GM12878 (cell line): ENCODE results near the gene PCCA. TPM values are rescaled to one million over a fixed set of nuclear protein-coding genes. Genes with fewer than 3 reads are reported as not detected.

Experiments used
- ATAC-seq: fragments of 200-7000 bp; cut with Tn5 transposase; 3 replicates; pipeline ENCODE4 v1.9.1; 2020; ENCODE audit warnings: mild to moderate bottlenecking, moderate library complexity
- BruUV-seq: library from RNA; stranded (reverse); fragments of 400-500 nt; replicated peaks from 2 replicates; lab custom pipeline; 2021; lab: Mats Ljungman, UMichigan
- CTCF ChIA-PET: fragments of 300-600 bp; sonication (Branson Sonifier 250); formaldehyde crosslinking; extraction: SDS; loops from one replicate; lab custom pipeline; 2021; ENCODE audit warnings: inconsistent platforms; lab: Yijun Ruan, JAX
- POLR2A ChIA-PET: fragments of 350-600 bp; formaldehyde crosslinking; extraction: SDS; loops from one replicate; lab custom pipeline; 2021; ENCODE audit warnings: inconsistent platforms; lab: Charles Lee
- RAD21 ChIA-PET: fragments of 300-600 bp; sonication (Branson Sonifier 250); formaldehyde crosslinking; loops from one replicate; lab custom pipeline; 2023; ENCODE audit warnings: antibody characterized with exemption; ENCODE audit not compliant: unreplicated experiment; lab: Charles Lee
- SMC1A ChIA-PET: fragments of 300-600 bp; sonication (Branson Sonifier 250); formaldehyde crosslinking; loops from one replicate; lab custom pipeline; 2023; ENCODE audit not compliant: unreplicated experiment, uncharacterized antibody; lab: Charles Lee
- DNase-seq: peaks from one replicate; pipeline ENCODE4 v3.0.0-alpha.2; 2011; ENCODE audit warnings: low read depth, low spot score
- FAIRE-seq: peaks from 3 replicates; lab custom pipeline; 2011; peaks lifted over from hg19 to GRCh38; lab: Jason Lieb, UNC
- H2AFZ ChIP-seq: 2 replicates; pipeline ENCODE4 v1.6.0; 2011; ENCODE audit warnings: low read depth, low read length, control low read depth; ENCODE audit not compliant: control insufficient read depth
- H3K27ac ChIP-seq: 2 replicates; pipeline ENCODE4 v1.5.1; 2011; ENCODE audit warnings: control low read depth; ENCODE audit not compliant: control insufficient read depth, insufficient read depth
- H3K27me3 ChIP-seq, 2 experiments: replicated peaks in 1 of 2; 2 replicates each; pipeline versions ENCODE4 v1.6.0 to v1.6.1; 2011; ENCODE audit warnings: low read length in 1 of 2; ENCODE audit not compliant: control insufficient read depth in 2 of 2, insufficient read depth in 2 of 2
- H3K36me3 ChIP-seq, 2 experiments: 2 replicates each; pipeline ENCODE4 v1.5.1; 2011; ENCODE audit warnings: low read length in 1 of 2; ENCODE audit not compliant: control insufficient read depth in 2 of 2, insufficient read depth in 2 of 2
- H3K4me1 ChIP-seq: 2 replicates; pipeline ENCODE4 v1.6.1; 2011; ENCODE audit warnings: mild to moderate bottlenecking, low read length, moderate library complexity, mixed read lengths; ENCODE audit not compliant: control insufficient read depth, insufficient read depth
- H3K4me2 ChIP-seq: 2 replicates; pipeline ENCODE4 v1.6.0; 2011; ENCODE audit warnings: control low read depth; ENCODE audit not compliant: control insufficient read depth, insufficient read depth
- H3K4me3 ChIP-seq: fragments of 200-600 bp; sonication (generic); 2 replicates; pipeline ENCODE4 v1.5.1; 2016
- H3K79me2 ChIP-seq: 2 replicates; pipeline ENCODE4 v1.6.0; 2011; ENCODE audit warnings: low read length; ENCODE audit not compliant: control insufficient read depth, insufficient read depth
- H3K9ac ChIP-seq: 2 replicates; pipeline ENCODE4 v1.8.0; 2011; ENCODE audit warnings: low read length, control low read depth, mixed read lengths; ENCODE audit not compliant: control insufficient read depth, insufficient read depth
- H3K9me3 ChIP-seq: replicated peaks from 3 replicates; pipeline ENCODE4 v1.5.1; 2011; ENCODE audit warnings: mild to moderate bottlenecking, low read length; ENCODE audit not compliant: control insufficient read depth, insufficient read depth
- H4K20me1 ChIP-seq: 2 replicates; pipeline ENCODE4 v1.6.0; 2011; ENCODE audit not compliant: control insufficient read depth, insufficient read depth
- BCL3 ChIP-seq: IDR thresholded peaks from 2 replicates; pipeline ENCODE4 v1.6.1; 2011; ENCODE audit warnings: borderline replicate concordance, low read depth, mild to moderate bottlenecking, moderate library complexity, low read length; ENCODE audit not compliant: insufficient read depth, poor library complexity, severe bottlenecking
- FOS ChIP-seq: IDR thresholded peaks from 3 replicates; pipeline ENCODE4 v1.6.1; 2011; ENCODE audit warnings: borderline replicate concordance; ENCODE audit not compliant: insufficient read length; ENCODE audit errors: extremely low read depth
- FOXK2 ChIP-seq: fragments of 450-650 bp; IDR thresholded peaks from 2 replicates; pipeline ENCODE4 v1.6.1; 2017; ENCODE audit warnings: mild to moderate bottlenecking, moderate library complexity
- GATAD2B ChIP-seq: fragments of 450-650 bp; conservative IDR thresholded peaks from 2 replicates; pipeline ENCODE4 v1.6.1; 2017; ENCODE audit warnings: low read depth, mild to moderate bottlenecking, moderate library complexity
- LARP7 ChIP-seq: fragments of 450-650 bp; IDR thresholded peaks from 2 replicates; pipeline ENCODE4 v1.6.1; 2017; ENCODE audit warnings: mild to moderate bottlenecking
- ZNF24 ChIP-seq: fragments of 450-650 bp; IDR thresholded peaks from 2 replicates; pipeline ENCODE4 v1.6.1; 2017; ENCODE audit warnings: antibody characterized with exemption, mild to moderate bottlenecking
- ZNF274 ChIP-seq: IDR thresholded peaks from one replicate; pipeline ENCODE4 v1.8.0; 2011; ENCODE audit not compliant: insufficient read length, insufficient read depth
- ZSCAN29 ChIP-seq: fragments of 450-650 bp; IDR thresholded peaks from 2 replicates; pipeline ENCODE4 v1.6.1; 2017; ENCODE audit warnings: mild to moderate bottlenecking, moderate library complexity
- WGBS: methylation state at CpG from one replicate; pipeline ENCODE4 v1.1.6; 2016; ENCODE audit warnings: low lambda C conversion rate; ENCODE audit not compliant: insufficient replicate concordance, insufficient coverage; ENCODE audit errors: missing lambda C conversion rate; 5-methylcytosine and 5-hydroxymethylcytosine counted together
- in situ Hi-C: fragments of 300-500 bp; cut with MboI; formaldehyde crosslinking; loops from 9 replicates; pipeline ENCODE4 v1.14.3; 2018; ENCODE audit warnings: mixed read lengths
- intact Hi-C: fragments of 100-400 bp; cut with micrococcal nuclease; formaldehyde crosslinking; loops from one replicate; pipeline ENCODE4 v1.14.2; 2022; ENCODE audit not compliant: unreplicated experiment
- polyA plus RNA-seq, 11 experiments: library from polyadenylated mRNA; depleted of rRNA in 4 of 11; unstranded in 6 of 11; stranded (reverse) in 5 of 11; fragments of >200 nt; fragmentation: Nextera tagmentation in 4 of 11; fragmentation: Illumina TruSeq in 1 of 11; extraction: Ambion mirVana in 4 of 11; extraction: Trizol in 1 of 11; gene quantifications; 1 replicate in 1 of 11; 2 replicates in 10 of 11; pipeline versions ENCODE4 v1.2.1 to v1.2.3, GENCODE V29; 2011 to 2016; ENCODE audit warnings: inconsistent platforms in 2 of 11, missing spikeins in 2 of 11, low read depth in 1 of 11
- total RNA-seq, 4 experiments: library from RNA; depleted of rRNA in 3 of 4; stranded (reverse); fragments of >200 nt in 3 of 4; fragmentation: Illumina TruSeq in 1 of 4; extraction: Trizol in 1 of 4; gene quantifications; 2 replicates each; pipeline versions ENCODE4 v1.2.1 to v1.2.3, GENCODE V29; 2013 to 2021
- TF ChIP-seq, protein P1 (sequence below): fragments of 450-650 bp; IDR thresholded peaks from 2 replicates; pipeline ENCODE4 v1.6.1; 2018; ENCODE audit warnings: mild to moderate bottlenecking, low read depth, moderate library complexity; ENCODE audit not compliant: partially characterized antibody
- TF ChIP-seq, protein P2 (sequence below): fragments of 450-650 bp; formaldehyde crosslinking; IDR thresholded peaks from 2 replicates; pipeline ENCODE4 v1.5.0; 2022; ENCODE audit warnings: mild to moderate bottlenecking, missing genetic modification characterization

PCCA gene
- total and polyA plus RNA-seq, 10 of the 15 experiments (the other 5 are each of a cell fraction or from before 2014, with no cell fraction given) = 5.9 to 18.2 (median 12.4) TPM

GRCh38 chr13:100273552-100273951 is 184.7 kb downstream of the PCCA start:
- Histone ChIP-seq H3K4me1 (no peaks in the 10 kb centered on the region), H3K9me3 (no peaks in the 10 kb centered on the region), H3K27me3 (no peaks in the 10 kb centered on the region)
- FAIRE-seq (no peak), ATAC-seq (no peak), DNase-seq (no peak)
- SMC1A ChIA-PET = no interaction called here
- POLR2A ChIA-PET = no interaction called here
- no TSS peak for BruUV-seq
- TF ChIP-seq LARP7 (no peak), GATAD2B (no peak), BCL3 (no peak), FOXK2 (no peak), ZNF24 (no peak), ZNF274 (no peak), ZSCAN29 (no peak), FOS (no peak)
- TF ChIP-seq, protein P1, sequence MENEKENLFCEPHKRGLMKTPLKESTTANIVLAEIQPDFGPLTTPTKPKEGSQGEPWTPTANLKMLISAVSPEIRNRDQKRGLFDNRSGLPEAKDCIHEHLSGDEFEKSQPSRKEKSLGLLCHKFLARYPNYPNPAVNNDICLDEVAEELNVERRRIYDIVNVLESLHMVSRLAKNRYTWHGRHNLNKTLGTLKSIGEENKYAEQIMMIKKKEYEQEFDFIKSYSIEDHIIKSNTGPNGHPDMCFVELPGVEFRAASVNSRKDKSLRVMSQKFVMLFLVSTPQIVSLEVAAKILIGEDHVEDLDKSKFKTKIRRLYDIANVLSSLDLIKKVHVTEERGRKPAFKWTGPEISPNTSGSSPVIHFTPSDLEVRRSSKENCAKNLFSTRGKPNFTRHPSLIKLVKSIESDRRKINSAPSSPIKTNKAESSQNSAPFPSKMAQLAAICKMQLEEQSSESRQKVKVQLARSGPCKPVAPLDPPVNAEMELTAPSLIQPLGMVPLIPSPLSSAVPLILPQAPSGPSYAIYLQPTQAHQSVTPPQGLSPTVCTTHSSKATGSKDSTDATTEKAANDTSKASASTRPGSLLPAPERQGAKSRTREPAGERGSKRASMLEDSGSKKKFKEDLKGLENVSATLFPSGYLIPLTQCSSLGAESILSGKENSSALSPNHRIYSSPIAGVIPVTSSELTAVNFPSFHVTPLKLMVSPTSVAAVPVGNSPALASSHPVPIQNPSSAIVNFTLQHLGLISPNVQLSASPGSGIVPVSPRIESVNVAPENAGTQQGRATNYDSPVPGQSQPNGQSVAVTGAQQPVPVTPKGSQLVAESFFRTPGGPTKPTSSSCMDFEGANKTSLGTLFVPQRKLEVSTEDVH = no peak
- TF ChIP-seq, protein P2, sequence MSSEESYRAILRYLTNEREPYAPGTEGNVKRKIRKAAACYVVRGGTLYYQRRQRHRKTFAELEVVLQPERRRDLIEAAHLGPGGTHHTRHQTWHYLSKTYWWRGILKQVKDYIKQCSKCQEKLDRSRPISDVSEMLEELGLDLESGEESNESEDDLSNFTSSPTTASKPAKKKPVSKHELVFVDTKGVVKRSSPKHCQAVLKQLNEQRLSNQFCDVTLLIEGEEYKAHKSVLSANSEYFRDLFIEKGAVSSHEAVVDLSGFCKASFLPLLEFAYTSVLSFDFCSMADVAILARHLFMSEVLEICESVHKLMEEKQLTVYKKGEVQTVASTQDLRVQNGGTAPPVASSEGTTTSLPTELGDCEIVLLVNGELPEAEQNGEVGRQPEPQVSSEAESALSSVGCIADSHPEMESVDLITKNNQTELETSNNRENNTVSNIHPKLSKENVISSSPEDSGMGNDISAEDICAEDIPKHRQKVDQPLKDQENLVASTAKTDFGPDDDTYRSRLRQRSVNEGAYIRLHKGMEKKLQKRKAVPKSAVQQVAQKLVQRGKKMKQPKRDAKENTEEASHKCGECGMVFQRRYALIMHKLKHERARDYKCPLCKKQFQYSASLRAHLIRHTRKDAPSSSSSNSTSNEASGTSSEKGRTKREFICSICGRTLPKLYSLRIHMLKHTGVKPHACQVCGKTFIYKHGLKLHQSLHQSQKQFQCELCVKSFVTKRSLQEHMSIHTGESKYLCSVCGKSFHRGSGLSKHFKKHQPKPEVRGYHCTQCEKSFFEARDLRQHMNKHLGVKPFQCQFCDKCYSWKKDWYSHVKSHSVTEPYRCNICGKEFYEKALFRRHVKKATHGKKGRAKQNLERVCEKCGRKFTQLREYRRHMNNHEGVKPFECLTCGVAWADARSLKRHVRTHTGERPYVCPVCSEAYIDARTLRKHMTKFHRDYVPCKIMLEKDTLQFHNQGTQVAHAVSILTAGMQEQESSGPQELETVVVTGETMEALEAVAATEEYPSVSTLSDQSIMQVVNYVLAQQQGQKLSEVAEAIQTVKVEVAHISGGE (CRISPR knock-in tag) = no peak
- TF ChIP-seq, all 136 proteins: peak for 0
- H2AFZ ChIP-seq = no peak overlapping the region
- RAD21 ChIA-PET = no interaction called here
- H3K4me2 ChIP-seq = no peak overlapping the region
- H3K36me3 ChIP-seq = 0 out of 4 replicates have a peak, but pooled peaks cover 0 to 2% of the 10 kb centered on the region in 2 experiments
- H3K4me3 ChIP-seq = no peak overlapping the region
- 82% methylated on average over 6 of the region's 6 CpGs for WGBS
- H3K27ac ChIP-seq = no peak overlapping the region
- CTCF ChIA-PET = no interaction called here
- intact Hi-C loops = no loop called here
- in situ Hi-C loops = no loop called here
- H3K9ac ChIP-seq = no peak overlapping the region
- H3K79me2 ChIP-seq = no peaks in the 10 kb centered on the region
- H4K20me1 ChIP-seq = no peaks in the 10 kb centered on the region
